Measurements from ENCODE around the gene C16orf78.

DNA sequence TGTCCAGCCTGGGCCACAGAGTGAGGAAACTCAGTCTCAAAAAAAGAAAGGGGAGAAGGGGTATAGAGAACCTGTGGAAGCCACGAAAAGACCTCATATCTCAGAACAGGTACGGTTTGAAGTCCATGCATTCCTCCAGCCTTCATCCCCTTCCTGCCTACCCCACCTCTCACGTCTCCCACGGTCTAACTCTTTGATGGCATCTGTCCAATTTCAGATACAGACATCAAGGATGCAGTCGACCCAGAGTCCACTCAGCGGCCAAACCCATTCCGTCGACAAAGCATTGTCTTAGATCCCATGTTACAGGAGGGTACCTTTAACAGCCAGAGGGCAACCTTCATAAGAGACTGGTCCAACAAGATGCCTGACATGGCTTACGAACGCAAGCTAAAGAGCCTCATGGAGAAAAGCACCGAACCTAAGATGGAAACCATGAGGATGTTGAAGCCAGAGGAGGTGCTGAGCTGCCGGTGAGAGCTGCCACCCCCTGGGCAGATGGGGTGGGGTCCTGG is 22.7 kb downstream of the C16orf78 start:
- TF ChIP-seq ATF3 (CRISPR knock-in tag; conservative IDR thresholded peaks at IDR 0.05): no peak
- TF ChIP-seq, protein P1, sequence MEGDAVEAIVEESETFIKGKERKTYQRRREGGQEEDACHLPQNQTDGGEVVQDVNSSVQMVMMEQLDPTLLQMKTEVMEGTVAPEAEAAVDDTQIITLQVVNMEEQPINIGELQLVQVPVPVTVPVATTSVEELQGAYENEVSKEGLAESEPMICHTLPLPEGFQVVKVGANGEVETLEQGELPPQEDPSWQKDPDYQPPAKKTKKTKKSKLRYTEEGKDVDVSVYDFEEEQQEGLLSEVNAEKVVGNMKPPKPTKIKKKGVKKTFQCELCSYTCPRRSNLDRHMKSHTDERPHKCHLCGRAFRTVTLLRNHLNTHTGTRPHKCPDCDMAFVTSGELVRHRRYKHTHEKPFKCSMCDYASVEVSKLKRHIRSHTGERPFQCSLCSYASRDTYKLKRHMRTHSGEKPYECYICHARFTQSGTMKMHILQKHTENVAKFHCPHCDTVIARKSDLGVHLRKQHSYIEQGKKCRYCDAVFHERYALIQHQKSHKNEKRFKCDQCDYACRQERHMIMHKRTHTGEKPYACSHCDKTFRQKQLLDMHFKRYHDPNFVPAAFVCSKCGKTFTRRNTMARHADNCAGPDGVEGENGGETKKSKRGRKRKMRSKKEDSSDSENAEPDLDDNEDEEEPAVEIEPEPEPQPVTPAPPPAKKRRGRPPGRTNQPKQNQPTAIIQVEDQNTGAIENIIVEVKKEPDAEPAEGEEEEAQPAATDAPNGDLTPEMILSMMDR (IDR thresholded peaks at IDR 0.05): no peak
- TF ChIP-seq, protein P2, sequence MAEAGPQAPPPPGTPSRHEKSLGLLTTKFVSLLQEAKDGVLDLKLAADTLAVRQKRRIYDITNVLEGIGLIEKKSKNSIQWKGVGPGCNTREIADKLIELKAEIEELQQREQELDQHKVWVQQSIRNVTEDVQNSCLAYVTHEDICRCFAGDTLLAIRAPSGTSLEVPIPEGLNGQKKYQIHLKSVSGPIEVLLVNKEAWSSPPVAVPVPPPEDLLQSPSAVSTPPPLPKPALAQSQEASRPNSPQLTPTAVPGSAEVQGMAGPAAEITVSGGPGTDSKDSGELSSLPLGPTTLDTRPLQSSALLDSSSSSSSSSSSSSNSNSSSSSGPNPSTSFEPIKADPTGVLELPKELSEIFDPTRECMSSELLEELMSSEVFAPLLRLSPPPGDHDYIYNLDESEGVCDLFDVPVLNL (CRISPR knock-in tag; IDR thresholded peaks at IDR 0.05; ENCODE audit: borderline replicate concordance, low read depth): no peak
- TF ChIP-seq JUN (CRISPR knock-in tag; IDR thresholded peaks at IDR 0.05): no peak
- TF ChIP-seq SP1 (CRISPR knock-in tag; conservative IDR thresholded peaks at IDR 0.05): no peak
- TF ChIP-seq, protein P3, sequence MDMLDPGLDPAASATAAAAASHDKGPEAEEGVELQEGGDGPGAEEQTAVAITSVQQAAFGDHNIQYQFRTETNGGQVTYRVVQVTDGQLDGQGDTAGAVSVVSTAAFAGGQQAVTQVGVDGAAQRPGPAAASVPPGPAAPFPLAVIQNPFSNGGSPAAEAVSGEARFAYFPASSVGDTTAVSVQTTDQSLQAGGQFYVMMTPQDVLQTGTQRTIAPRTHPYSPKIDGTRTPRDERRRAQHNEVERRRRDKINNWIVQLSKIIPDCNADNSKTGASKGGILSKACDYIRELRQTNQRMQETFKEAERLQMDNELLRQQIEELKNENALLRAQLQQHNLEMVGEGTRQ (CRISPR knock-in tag; IDR thresholded peaks at IDR 0.05): no peak
- TF ChIP-seq, protein P4, sequence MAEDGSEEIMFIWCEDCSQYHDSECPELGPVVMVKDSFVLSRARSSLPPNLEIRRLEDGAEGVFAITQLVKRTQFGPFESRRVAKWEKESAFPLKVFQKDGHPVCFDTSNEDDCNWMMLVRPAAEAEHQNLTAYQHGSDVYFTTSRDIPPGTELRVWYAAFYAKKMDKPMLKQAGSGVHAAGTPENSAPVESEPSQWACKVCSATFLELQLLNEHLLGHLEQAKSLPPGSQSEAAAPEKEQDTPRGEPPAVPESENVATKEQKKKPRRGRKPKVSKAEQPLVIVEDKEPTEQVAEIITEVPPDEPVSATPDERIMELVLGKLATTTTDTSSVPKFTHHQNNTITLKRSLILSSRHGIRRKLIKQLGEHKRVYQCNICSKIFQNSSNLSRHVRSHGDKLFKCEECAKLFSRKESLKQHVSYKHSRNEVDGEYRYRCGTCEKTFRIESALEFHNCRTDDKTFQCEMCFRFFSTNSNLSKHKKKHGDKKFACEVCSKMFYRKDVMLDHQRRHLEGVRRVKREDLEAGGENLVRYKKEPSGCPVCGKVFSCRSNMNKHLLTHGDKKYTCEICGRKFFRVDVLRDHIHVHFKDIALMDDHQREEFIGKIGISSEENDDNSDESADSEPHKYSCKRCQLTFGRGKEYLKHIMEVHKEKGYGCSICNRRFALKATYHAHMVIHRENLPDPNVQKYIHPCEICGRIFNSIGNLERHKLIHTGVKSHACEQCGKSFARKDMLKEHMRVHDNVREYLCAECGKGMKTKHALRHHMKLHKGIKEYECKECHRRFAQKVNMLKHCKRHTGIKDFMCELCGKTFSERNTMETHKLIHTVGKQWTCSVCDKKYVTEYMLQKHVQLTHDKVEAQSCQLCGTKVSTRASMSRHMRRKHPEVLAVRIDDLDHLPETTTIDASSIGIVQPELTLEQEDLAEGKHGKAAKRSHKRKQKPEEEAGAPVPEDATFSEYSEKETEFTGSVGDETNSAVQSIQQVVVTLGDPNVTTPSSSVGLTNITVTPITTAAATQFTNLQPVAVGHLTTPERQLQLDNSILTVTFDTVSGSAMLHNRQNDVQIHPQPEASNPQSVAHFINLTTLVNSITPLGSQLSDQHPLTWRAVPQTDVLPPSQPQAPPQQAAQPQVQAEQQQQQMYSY (CRISPR knock-in tag; IDR thresholded peaks at IDR 0.05): no peak
- TF ChIP-seq, protein P5, sequence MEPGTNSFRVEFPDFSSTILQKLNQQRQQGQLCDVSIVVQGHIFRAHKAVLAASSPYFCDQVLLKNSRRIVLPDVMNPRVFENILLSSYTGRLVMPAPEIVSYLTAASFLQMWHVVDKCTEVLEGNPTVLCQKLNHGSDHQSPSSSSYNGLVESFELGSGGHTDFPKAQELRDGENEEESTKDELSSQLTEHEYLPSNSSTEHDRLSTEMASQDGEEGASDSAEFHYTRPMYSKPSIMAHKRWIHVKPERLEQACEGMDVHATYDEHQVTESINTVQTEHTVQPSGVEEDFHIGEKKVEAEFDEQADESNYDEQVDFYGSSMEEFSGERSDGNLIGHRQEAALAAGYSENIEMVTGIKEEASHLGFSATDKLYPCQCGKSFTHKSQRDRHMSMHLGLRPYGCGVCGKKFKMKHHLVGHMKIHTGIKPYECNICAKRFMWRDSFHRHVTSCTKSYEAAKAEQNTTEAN (CRISPR knock-in tag; IDR thresholded peaks at IDR 0.05): no peak
- no peak for TF ChIP-seq SMAD3 (CRISPR knock-in tag; IDR thresholded peaks at IDR 0.05; ENCODE audit: borderline replicate concordance)
- no peak for TF ChIP-seq ESRRA (CRISPR knock-in tag; IDR thresholded peaks at IDR 0.05; ENCODE audit: borderline replicate concordance)
- TF ChIP-seq TEAD4 (CRISPR knock-in tag; IDR thresholded peaks at IDR 0.05): no peak

All from WTC11 (cell line).